Measurements from ENCODE around the gene NECAB2.

GRCh38 chr16:83940630-83941378 is 27.2 kb upstream of the NECAB2 start:
- no peak for TF ChIP-seq CTCF (IDR thresholded peaks at IDR 0.05)
- no peak for TF ChIP-seq EZH2 (IDR thresholded peaks at IDR 0.05)

All from neural progenitor cell (in vitro differentiated cells).